ENCODE measurements around the gene FAM184A. TPM values are rescaled to one million over a fixed set of nuclear protein-coding genes. Genes with fewer than 3 reads are reported as not detected.

FAM184A gene
- total and polyA plus RNA-seq, 10 of the 15 experiments (the other 5 are each of a cell fraction or from before 2014, with no cell fraction given): 0.15 to 0.23 TPM; not detected in 8

GRCh38 chr6:119066517-119066916 is 11.9 kb downstream of the FAM184A start (continued):
- TF ChIP-seq E2F8 (IDR thresholded peaks at IDR 0.05; ENCODE audit: low read depth, partially characterized antibody) (no peak), KDM1A (IDR thresholded peaks at IDR 0.05; ENCODE audit: borderline replicate concordance) (no peak), ZZZ3 (IDR thresholded peaks at IDR 0.05; ENCODE audit: control insufficient read depth, insufficient read length, low read depth) (no peak)

- no peaks in the 10 kb centered on the region for H3K27me3 ChIP-seq (replicated peaks in 1 of 2; ENCODE audit: control insufficient read depth in 2 of 2, insufficient read depth in 2 of 2, low read length in 1 of 2)
- H4K20me1 ChIP-seq (ENCODE audit: control insufficient read depth, insufficient read depth): no peaks in the 10 kb centered on the region
- H3K9me3 ChIP-seq (replicated peaks; ENCODE audit: control insufficient read depth, insufficient read depth, low read length): no peaks in the 10 kb centered on the region
- H3K36me3 ChIP-seq (ENCODE audit: control insufficient read depth in 2 of 2, insufficient read depth in 2 of 2, low read length in 1 of 2): no peaks in the 10 kb centered on the region
- ATAC-seq: no peak
- no peak for DNase-seq (ENCODE audit: low read depth, low spot score)
- BruUV-seq (replicated peaks): no TSS peak
- ChIA-PET CTCF (no interaction called here), POLR2A (no interaction called here), RAD21 (ENCODE audit: unreplicated experiment) (no interaction called here), SMC1A (ENCODE audit: uncharacterized antibody, unreplicated experiment) (no interaction called here)
- 7% methylated on average over 2 of the region's 2 CpGs for WGBS (ENCODE audit: insufficient coverage, insufficient replicate concordance, low lambda C conversion rate, missing lambda C conversion rate)
- no peaks in the 10 kb centered on the region for H3K4me1 ChIP-seq (ENCODE audit: control insufficient read depth, insufficient read depth, low read length)
- H3K27ac ChIP-seq (ENCODE audit: control insufficient read depth, insufficient read depth): no peak overlapping the region
- H3K9ac ChIP-seq (ENCODE audit: control insufficient read depth, insufficient read depth, low read length): no peak overlapping the region
- H3K79me2 ChIP-seq (ENCODE audit: control insufficient read depth, insufficient read depth, low read length): no peaks in the 10 kb centered on the region
- in situ Hi-C loops (cut with MboI): no loop called here
- H3K4me2 ChIP-seq (ENCODE audit: control insufficient read depth, insufficient read depth): no peak overlapping the region
- no peak overlapping the region for H2AFZ ChIP-seq (ENCODE audit: control insufficient read depth, low read depth, low read length)
- no peak for FAIRE-seq
- TF ChIP-seq RBBP5 (conservative IDR thresholded peaks at IDR 0.05) (no peak), GABPA (IDR thresholded peaks at IDR 0.05; ENCODE audit: low read depth) (no peak), RCOR1 (conservative IDR thresholded peaks at IDR 0.05; ENCODE audit: low read depth, low read length) (no peak), POLR2A (IDR thresholded peaks at IDR 0.05; ENCODE audit: low read depth, low read length) (no peak), RELB (IDR thresholded peaks at IDR 0.05; ENCODE audit: low read depth) (no peak)
- no peak overlapping the region for H3K4me3 ChIP-seq
- intact Hi-C loops (cut with micrococcal nuclease; ENCODE audit: unreplicated experiment): no loop called here
These were observed 12.5 kb downstream of the FAM184A start for GRCh38 chr6:119065955-119066354.

All from GM12878 (cell line).